NT2/D1 (cell line): ENCODE data around the gene MAML2.
A peak's percentile ranks its signal among the peaks of the same experiment; 100 is the strongest.

ENCODE experiments used
- DNase-seq: peaks from one replicate; pipeline ENCODE4 v3.0.0-alpha.2; 2011; ENCODE audit warnings: low read depth, low spot score
- H3K27me3 ChIP-seq: 2 replicates; pipeline ENCODE4 v1.6.0; 2011; ENCODE audit warnings: mild to moderate bottlenecking; ENCODE audit not compliant: insufficient read length, insufficient read depth
- H3K36me3 ChIP-seq: 2 replicates; pipeline ENCODE4 v1.6.1; 2011; ENCODE audit warnings: mild to moderate bottlenecking, low read length, mixed read lengths; ENCODE audit not compliant: insufficient read depth, insufficient read length
- H3K4me1 ChIP-seq: 2 replicates; pipeline ENCODE4 v1.5.1; 2011; ENCODE audit not compliant: insufficient read depth, insufficient read length
- H3K4me3 ChIP-seq: 2 replicates; pipeline ENCODE4 v1.5.1; 2011; ENCODE audit warnings: low read depth; ENCODE audit not compliant: insufficient read length
- H3K9ac ChIP-seq: 2 replicates; pipeline ENCODE4 v1.6.0; 2011; ENCODE audit warnings: low read depth; ENCODE audit not compliant: insufficient read length
- H3K9me3 ChIP-seq: 2 replicates; pipeline ENCODE4 v1.5.1; 2011; ENCODE audit warnings: mild to moderate bottlenecking, low read length; ENCODE audit not compliant: insufficient read depth
- SUZ12 ChIP-seq: IDR thresholded peaks from 2 replicates; pipeline ENCODE4 v1.6.1; 2011; ENCODE audit not compliant: insufficient read length, insufficient read depth; ENCODE audit errors: extremely low read depth
- YY1 ChIP-seq: IDR thresholded peaks from 2 replicates; pipeline ENCODE4 v1.6.1; 2011; ENCODE audit not compliant: insufficient read length, insufficient read depth
- ZNF274 ChIP-seq: IDR thresholded peaks from 2 replicates; pipeline ENCODE4 v1.6.1; 2011; ENCODE audit warnings: mild to moderate bottlenecking, low read depth, low read length

Gene MAML2

GRCh38 chr11:96014217-96014616, 328.8 kb downstream of the MAML2 start:
- Histone ChIP-seq H3K9me3 (no peaks in the 10 kb centered on the region), H3K9ac (no peak overlapping the region), H3K27me3 (no peaks in the 10 kb centered on the region), H3K36me3 (no peaks in the 10 kb centered on the region), H3K4me3 (no peak overlapping the region), H3K4me1 (no peaks in the 10 kb centered on the region)
- TF ChIP-seq SUZ12 = no peak
- TF ChIP-seq ZNF274 = no peak
- no peak for TF ChIP-seq YY1
- DNase-seq = no peak

- Histone ChIP-seq H3K27me3 (no peaks in the 10 kb centered on the region), H3K9ac (no peak overlapping the region), H3K9me3 (no peaks in the 10 kb centered on the region), H3K36me3 (no peaks in the 10 kb centered on the region), H3K4me1 (no peaks in the 10 kb centered on the region), H3K4me3 (no peak overlapping the region)
- DNase-seq = no peak
- TF ChIP-seq YY1 = no peak
- no peak for TF ChIP-seq ZNF274
- TF ChIP-seq SUZ12 = no peak
Measured at GRCh38 chr11:96013461-96014213, 329.4 kb downstream of the MAML2 start.

- H3K9ac ChIP-seq = no peak overlapping the region
- H3K36me3 ChIP-seq = no peaks in the 10 kb centered on the region
- TF ChIP-seq ZNF274 = no peak
- no peak for TF ChIP-seq YY1
- no peak for TF ChIP-seq SUZ12
- H3K9me3 ChIP-seq = no peaks in the 10 kb centered on the region
- peak; percentile 9 for DNase-seq
- no peaks in the 10 kb centered on the region for H3K4me1 ChIP-seq
- no peaks in the 10 kb centered on the region for H3K27me3 ChIP-seq
- no peak overlapping the region for H3K4me3 ChIP-seq
Measured at GRCh38 chr11:96012086-96012824, 330.7 kb downstream of the MAML2 start.

- DNase-seq = no peak
- H3K4me3 ChIP-seq = no peak overlapping the region
- no peaks in the 10 kb centered on the region for H3K36me3 ChIP-seq
- H3K9me3 ChIP-seq = no peaks in the 10 kb centered on the region
- TF ChIP-seq SUZ12 (no peak), YY1 (no peak), ZNF274 (no peak)
- no peak overlapping the region for H3K9ac ChIP-seq
- no peaks in the 10 kb centered on the region for H3K27me3 ChIP-seq
- H3K4me1 ChIP-seq = no peaks in the 10 kb centered on the region
Measured at GRCh38 chr11:96010683-96011082, 332.3 kb downstream of the MAML2 start.

- Histone ChIP-seq H3K9me3 (no peaks in the 10 kb centered on the region), H3K4me3 (no peak overlapping the region), H3K9ac (no peak overlapping the region), H3K4me1 (no peaks in the 10 kb centered on the region), H3K36me3 (no peaks in the 10 kb centered on the region), H3K27me3 (no peaks in the 10 kb centered on the region)
- TF ChIP-seq ZNF274 = no peak
- no peak for TF ChIP-seq YY1
- TF ChIP-seq SUZ12 = no peak
- no peak for DNase-seq
Measured at GRCh38 chr11:96008161-96008720, 334.8 kb downstream of the MAML2 start.

GRCh38 chr11:96006037-96006436, 337.0 kb downstream of the MAML2 start:
- TF ChIP-seq SUZ12 = no peak
- no peak for TF ChIP-seq ZNF274
- TF ChIP-seq YY1 = no peak
- Histone ChIP-seq H3K9me3 (no peaks in the 10 kb centered on the region), H3K4me1 (no peaks in the 10 kb centered on the region), H3K4me3 (no peak overlapping the region), H3K9ac (no peak overlapping the region), H3K27me3 (no peaks in the 10 kb centered on the region), H3K36me3 (no peaks in the 10 kb centered on the region)
- no peak for DNase-seq

- Histone ChIP-seq H3K4me3 (no peak overlapping the region), H3K9me3 (no peaks in the 10 kb centered on the region), H3K36me3 (no peaks in the 10 kb centered on the region), H3K27me3 (no peaks in the 10 kb centered on the region), H3K9ac (no peak overlapping the region), H3K4me1 (no peaks in the 10 kb centered on the region)
- DNase-seq = no peak
- TF ChIP-seq ZNF274 (no peak), YY1 (no peak), SUZ12 (no peak)
Measured at GRCh38 chr11:96004862-96005261, 338.1 kb downstream of the MAML2 start.
